Muscle layer of colon (tissue), 2 donors: ENCODE measurements around the gene ALDH1L1.

Experiments used
- H3K27ac ChIP-seq: one replicate; pipeline ENCODE4 v1.7.0; 2013; ENCODE audit warnings: low read depth, mild to moderate bottlenecking, low read length, moderate library complexity
- H3K27me3 ChIP-seq, 2 donors: one replicate each; pipeline ENCODE4 v1.7.0; 2013; ENCODE audit warnings: low read length in 2 of 2, mild to moderate bottlenecking in 2 of 2; ENCODE audit not compliant: insufficient read depth in 2 of 2, control insufficient read depth in 1 of 2
- H3K36me3 ChIP-seq: one replicate; pipeline ENCODE4 v1.7.0; 2013; ENCODE audit warnings: mild to moderate bottlenecking, low read length; ENCODE audit not compliant: insufficient read depth
- H3K4me1 ChIP-seq: one replicate; pipeline ENCODE4 v1.7.0; 2013; ENCODE audit warnings: mild to moderate bottlenecking, low read length; ENCODE audit not compliant: insufficient read depth
- H3K4me3 ChIP-seq, 2 donors: one replicate each; pipeline ENCODE4 v1.7.0; 2013; ENCODE audit warnings: low read length in 2 of 2, low read depth in 1 of 2, mild to moderate bottlenecking in 1 of 2, moderate library complexity in 1 of 2
- H3K9ac ChIP-seq: one replicate; pipeline ENCODE4 v1.7.0; 2013; ENCODE audit warnings: low read length
- H3K9me3 ChIP-seq: one replicate; pipeline ENCODE4 v1.7.0; 2013; ENCODE audit warnings: mild to moderate bottlenecking, low read length
- donor health status: abdominal sarcoma.
- donor health status: Adenocarcinoma of cecum.

Gene ALDH1L1

DNA sequence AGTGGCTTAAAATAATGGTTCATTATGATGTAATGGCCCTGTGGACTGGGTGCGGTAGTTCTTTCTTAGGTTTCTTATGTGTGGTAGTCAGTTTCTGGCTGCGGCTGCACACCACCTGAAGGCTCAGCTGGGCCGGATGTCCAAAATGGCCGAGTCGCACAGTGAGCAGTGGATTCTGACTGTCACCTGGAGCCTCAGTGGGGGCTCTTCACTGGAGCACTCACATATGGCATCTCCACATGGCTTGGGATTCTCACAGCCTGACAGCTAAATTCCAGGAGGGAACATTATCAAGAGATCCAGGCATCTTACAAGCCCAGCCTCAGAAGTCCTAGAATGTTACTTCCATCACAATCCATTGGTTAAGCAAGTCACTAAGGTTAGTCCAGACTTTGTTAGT, 26.8 kb upstream of the ALDH1L1 start:
- Histone ChIP-seq H3K36me3 (no peaks in the 10 kb centered on the region), H3K27ac (no peak overlapping the region), H3K4me1 (no peaks in the 10 kb centered on the region), H3K4me3 (no peak overlapping the region), H3K9ac (no peak overlapping the region), H3K9me3 (no peaks in the 10 kb centered on the region), H3K27me3 (no peaks in the 10 kb centered on the region)

DNA sequence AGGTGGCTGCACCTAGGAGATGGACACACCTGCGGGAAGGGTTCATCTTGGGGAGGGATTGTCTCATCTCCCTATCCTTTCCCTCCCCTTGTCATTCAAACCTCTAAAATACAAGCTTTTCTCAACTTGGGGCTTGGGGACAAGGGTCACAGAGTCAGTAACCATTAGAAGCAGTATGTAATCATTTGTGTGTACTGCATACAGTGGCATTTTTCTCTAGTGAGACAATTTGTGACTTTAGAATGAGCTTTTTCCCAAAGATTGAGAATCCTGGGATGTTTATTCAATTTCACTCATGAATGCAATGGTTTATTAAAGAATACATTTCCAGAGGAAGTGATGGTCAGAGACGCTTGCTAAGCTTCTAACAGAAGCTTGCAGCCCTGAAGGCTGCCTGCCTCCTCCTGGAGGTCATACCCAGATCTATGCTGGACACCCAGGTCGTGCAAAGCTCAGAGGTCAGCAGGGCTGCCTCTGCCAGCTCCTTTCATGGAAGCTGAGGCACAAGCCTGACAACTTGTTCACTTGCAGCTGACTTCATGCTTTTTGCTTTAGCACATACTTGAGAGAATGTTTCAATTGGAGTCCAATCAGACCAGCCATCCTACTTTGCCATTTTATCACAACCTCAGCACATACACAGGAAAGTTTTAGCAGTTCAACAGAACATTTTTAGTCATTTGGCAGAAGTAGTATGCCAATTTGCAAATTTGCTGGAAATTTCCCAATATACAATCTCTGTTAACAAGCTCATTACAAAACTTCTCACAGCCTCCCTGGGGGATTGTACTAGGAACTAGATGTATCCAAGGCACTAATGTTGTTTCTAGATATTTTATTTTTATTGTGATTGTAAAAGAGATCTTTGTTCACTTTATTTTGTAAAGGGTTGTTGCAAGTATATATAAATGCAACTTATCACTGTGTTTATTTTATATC, 25.6 kb upstream of the ALDH1L1 start:
- Histone ChIP-seq H3K9ac (no peak overlapping the region), H3K4me1 (no peaks in the 10 kb centered on the region), H3K9me3 (no peaks in the 10 kb centered on the region), H3K27me3 (no peaks in the 10 kb centered on the region), H3K27ac (no peak overlapping the region), H3K4me3 (no peak overlapping the region), H3K36me3 (no peaks in the 10 kb centered on the region)

DNA sequence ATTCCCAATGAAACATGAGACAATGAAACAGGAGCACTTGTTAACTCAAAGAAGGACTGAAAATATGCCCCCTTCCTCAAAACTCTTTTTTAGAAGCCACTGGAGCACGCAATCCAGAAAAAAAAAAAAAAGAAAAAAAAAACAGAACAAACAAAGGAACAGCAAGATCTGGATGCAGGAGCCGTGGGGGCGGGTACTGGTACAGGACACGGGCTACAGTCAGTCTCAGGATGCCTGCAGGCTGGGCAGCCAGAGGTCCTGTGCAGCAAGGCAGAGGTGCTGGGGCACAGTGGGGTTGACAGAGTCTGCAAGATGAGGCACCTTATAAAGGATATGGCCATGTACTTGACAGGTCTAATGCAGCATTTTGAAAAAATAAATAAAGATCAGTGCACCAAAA, 22.3 kb upstream of the ALDH1L1 start:
- no peak overlapping the region for H3K9ac ChIP-seq
- H3K9me3 ChIP-seq = no peaks in the 10 kb centered on the region
- no peaks in the 10 kb centered on the region for H3K4me1 ChIP-seq
- H3K27me3 ChIP-seq = no peaks in the 10 kb centered on the region
- no peaks in the 10 kb centered on the region for H3K36me3 ChIP-seq
- no peak overlapping the region for H3K4me3 ChIP-seq
- no peak overlapping the region for H3K27ac ChIP-seq

DNA sequence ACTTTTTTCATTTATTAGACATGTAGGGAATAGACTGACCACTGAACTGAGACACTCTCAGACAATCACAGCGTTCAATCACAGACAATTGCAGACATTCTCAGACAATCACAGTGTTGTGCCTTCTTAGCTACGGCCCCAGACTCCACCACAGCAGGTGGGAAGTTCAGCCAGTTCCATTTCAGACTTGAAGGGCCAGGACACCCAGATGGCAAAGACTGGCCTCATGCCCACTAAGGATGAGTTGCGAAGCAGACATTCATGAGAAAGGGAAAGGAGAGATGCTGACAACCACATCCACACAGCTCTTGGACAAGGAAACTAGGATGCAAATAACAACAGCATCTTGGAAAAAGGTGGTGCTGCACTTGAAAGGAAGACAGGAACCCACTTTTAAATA, 21.9 kb upstream of the ALDH1L1 start:
- Histone ChIP-seq H3K27me3 (no peaks in the 10 kb centered on the region), H3K4me3 (no peak overlapping the region), H3K36me3 (no peaks in the 10 kb centered on the region)

DNA sequence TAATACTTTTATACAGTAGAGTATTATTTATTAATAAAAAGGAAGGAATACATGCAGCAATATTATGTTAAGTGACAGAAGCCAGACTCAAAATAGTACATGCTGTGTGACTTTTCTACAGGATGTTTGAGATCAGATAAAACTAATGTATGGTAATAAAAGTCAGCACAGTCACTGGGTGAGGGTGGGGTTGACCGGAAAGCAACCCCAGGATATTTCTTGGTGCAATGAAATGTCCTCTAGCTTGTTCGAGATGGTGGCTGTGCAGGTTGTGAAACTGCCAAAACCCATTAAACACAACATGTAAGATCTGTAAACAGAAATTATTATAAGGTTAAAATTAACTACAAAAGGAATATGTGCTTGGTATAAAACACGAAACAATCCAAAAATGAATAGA, 20.8 kb upstream of the ALDH1L1 start:
- no peaks in the 10 kb centered on the region for H3K27me3 ChIP-seq
- no peak overlapping the region for H3K4me3 ChIP-seq
- no peaks in the 10 kb centered on the region for H3K4me1 ChIP-seq
- H3K27ac ChIP-seq = no peak overlapping the region
- H3K9ac ChIP-seq = no peak overlapping the region
- H3K9me3 ChIP-seq = no peaks in the 10 kb centered on the region
- H3K36me3 ChIP-seq = no peaks in the 10 kb centered on the region

More for the DNA sequence above, 21.9 kb upstream of the ALDH1L1 start:
- no peaks in the 10 kb centered on the region for H3K4me1 ChIP-seq
- no peak overlapping the region for H3K9ac ChIP-seq
- H3K27ac ChIP-seq = no peak overlapping the region
- H3K9me3 ChIP-seq = no peaks in the 10 kb centered on the region

DNA sequence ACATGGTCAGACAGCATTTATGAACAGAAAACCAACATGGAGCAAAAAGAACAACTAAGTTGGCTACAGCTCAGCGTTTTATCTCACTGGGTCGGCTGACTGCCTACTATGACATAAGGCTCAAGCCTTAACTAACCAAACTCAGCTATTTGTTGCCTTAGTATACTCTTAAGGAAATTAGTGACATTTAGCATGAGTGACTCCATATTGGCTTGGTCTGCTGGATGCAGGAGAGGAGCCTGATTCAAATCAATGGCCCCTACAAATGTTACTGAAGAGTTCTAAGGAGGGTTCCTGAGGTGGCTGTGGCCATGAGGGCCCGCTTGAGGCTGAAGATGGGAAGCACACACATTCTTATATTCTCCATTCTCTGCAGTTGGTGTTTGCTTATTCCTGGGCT, 20.1 kb upstream of the ALDH1L1 start:
- Histone ChIP-seq H3K9me3 (no peaks in the 10 kb centered on the region), H3K9ac (no peak overlapping the region), H3K4me3 (no peak overlapping the region)

DNA sequence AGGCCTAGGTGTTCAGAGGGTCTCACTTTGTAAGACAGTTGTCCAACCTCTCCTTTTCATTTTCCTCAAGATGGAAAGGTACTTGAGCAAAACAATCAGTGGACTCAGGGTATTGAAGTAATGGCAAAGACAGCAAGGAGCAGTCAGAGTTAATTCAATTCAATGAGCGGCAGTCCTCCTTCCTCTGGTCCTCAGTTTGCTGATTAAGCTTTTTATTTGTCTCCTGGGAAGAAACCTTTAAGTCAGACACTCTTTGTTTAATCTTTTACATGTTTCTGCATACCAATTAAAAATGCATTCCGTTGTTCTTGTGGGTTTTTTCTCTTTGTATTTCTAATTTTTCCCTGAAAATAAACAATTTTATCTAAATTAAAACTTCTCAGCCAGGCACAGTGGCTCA, 18.9 kb upstream of the ALDH1L1 start:
- Histone ChIP-seq H3K4me1 (no peaks in the 10 kb centered on the region), H3K27ac (no peak overlapping the region), H3K4me3 (no peak overlapping the region), H3K36me3 (no peaks in the 10 kb centered on the region), H3K9ac (no peak overlapping the region), H3K27me3 (no peaks in the 10 kb centered on the region), H3K9me3 (no peaks in the 10 kb centered on the region)

More for the DNA sequence above, 20.1 kb upstream of the ALDH1L1 start:
- Histone ChIP-seq H3K4me1 (no peaks in the 10 kb centered on the region), H3K27ac (no peak overlapping the region), H3K27me3 (no peaks in the 10 kb centered on the region), H3K36me3 (no peaks in the 10 kb centered on the region)

DNA sequence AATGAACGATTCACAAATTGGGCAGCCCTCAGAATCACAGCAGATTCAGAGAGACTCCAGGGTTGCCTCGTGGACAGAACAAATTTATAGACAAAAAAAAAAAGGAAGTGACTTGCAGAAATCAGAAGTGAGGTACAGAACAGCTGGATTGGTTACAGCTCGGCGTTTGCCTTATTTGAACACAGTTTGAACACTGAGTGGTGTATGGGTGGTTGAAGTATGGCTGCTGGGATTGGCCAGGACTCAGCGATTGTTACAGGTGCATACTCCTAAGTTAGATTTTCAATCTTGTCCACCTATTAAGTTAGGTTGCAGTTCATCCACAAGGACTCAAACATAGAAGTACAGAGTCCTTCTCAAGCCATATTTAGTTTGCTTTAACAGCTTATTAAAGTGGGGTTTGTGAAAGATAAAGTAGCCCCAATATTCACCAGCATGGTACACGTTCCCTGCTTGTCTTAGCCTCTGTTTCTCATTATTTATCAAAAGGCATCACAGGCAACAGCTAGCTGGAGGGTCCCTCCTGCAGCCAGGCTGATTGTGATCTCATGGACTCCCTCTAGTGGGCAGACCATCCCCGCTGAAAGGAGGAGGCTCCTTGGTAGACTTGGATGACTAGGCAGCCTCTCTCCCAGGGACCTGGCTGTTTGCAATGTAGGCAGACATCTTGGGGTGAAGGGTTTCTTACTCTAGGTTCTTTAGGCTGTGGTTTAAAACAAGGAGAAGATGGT, 17.6 kb upstream of the ALDH1L1 start:
- H3K27me3 ChIP-seq = no peaks in the 10 kb centered on the region
- H3K4me3 ChIP-seq = no peak overlapping the region
- no peaks in the 10 kb centered on the region for H3K36me3 ChIP-seq
- H3K9me3 ChIP-seq = no peaks in the 10 kb centered on the region
- H3K27ac ChIP-seq = no peak overlapping the region
- H3K4me1 ChIP-seq = no peaks in the 10 kb centered on the region
- H3K9ac ChIP-seq = no peak overlapping the region

DNA sequence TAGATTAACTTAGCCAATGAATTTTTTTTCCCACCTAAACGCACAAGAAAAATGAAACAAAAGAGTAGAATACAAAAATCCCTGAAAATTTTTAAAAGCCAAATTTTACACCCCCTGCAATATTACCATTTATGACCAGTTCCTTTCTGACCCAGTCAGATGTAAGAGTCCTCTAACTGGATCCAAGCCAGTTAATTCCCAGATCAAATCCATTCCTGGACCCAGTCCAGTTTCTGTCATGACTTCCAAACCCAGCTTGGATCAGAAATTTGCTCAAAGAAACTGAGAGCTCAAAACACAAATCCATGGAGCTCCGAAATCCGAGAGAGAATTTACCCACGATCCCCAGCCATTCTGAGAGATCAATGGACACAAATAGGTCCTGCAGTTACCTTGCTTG, 17.0 kb upstream of the ALDH1L1 start:
- Histone ChIP-seq H3K36me3 (no peaks in the 10 kb centered on the region), H3K27ac (no peak overlapping the region), H3K9ac (no peak overlapping the region), H3K4me3 (no peak overlapping the region), H3K9me3 (no peaks in the 10 kb centered on the region), H3K27me3 (no peaks in the 10 kb centered on the region), H3K4me1 (no peaks in the 10 kb centered on the region)

DNA sequence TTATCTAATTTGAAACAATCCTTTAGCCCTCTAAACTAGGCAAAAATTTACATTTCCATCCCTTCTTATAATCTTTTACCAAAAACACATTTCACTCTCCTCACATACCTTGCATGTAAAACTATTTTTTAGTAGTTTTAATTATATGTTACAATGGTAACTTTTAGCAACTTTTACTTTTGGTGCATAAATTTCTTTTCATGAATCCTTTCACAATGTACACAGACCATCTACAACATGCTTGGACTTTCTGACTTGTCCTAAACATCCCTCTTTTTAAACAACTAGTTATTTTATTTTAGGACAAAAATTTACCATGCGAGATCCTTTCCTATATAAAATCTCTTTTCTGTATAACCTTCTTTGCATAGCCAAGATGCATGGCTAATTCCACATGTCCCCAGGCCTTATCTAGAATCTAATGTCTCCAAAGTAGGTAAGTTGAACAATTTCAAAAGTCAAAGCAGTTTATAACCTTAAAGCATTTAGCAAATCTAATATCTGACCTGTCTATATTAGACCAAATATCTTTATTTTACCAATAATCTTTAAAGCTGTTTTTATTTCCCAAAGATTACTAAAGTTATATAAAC, 14.4 kb upstream of the ALDH1L1 start:
- no peak overlapping the region for H3K27ac ChIP-seq
- H3K4me3 ChIP-seq = no peak overlapping the region
- no peaks in the 10 kb centered on the region for H3K4me1 ChIP-seq
- no peaks in the 10 kb centered on the region for H3K27me3 ChIP-seq
- H3K36me3 ChIP-seq = no peaks in the 10 kb centered on the region
- no peak overlapping the region for H3K9ac ChIP-seq
- no peaks in the 10 kb centered on the region for H3K9me3 ChIP-seq

DNA sequence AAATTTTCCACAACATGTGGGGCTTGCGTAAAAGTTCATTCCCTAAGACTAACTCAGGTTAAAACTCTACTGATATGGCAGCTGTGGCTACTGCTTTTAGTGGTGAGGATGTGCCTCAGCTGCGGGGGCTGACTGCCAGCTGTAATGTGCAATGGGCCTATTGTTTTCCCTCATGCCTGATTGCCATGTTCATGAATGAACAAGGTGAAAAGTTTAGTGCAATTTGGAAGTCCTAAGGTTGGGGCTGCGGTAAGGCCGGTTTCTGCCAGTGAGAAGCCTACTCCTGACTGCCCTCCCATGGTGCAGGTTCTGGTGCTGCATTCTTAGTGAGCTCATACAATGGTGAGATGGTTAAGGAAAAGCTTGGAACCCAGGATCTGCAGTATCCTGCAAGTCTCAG, 10.9 kb upstream of the ALDH1L1 start:
- Histone ChIP-seq H3K9ac (no peak overlapping the region), H3K9me3 (no peaks in the 10 kb centered on the region), H3K36me3 (no peaks in the 10 kb centered on the region), H3K4me3 (no peak overlapping the region), H3K27me3 (no peaks in the 10 kb centered on the region), H3K4me1 (no peaks in the 10 kb centered on the region), H3K27ac (no peak overlapping the region)
